Stimulated activated CD4-positive, alpha-beta T cell treated with anti-CD3 and anti-CD28 coated beads, Interleukin-2, amount 100 ng/mL, for 48 hours (primary cell): ENCODE results near the gene CAV3.
A peak's percentile ranks its signal among the peaks of the same experiment; 100 is the strongest.

Experiments
- DNase-seq, 2 donors: peaks; one replicate each; pipeline ENCODE4 v3.0.0-alpha.2; 2020

Gene CAV3

DNA sequence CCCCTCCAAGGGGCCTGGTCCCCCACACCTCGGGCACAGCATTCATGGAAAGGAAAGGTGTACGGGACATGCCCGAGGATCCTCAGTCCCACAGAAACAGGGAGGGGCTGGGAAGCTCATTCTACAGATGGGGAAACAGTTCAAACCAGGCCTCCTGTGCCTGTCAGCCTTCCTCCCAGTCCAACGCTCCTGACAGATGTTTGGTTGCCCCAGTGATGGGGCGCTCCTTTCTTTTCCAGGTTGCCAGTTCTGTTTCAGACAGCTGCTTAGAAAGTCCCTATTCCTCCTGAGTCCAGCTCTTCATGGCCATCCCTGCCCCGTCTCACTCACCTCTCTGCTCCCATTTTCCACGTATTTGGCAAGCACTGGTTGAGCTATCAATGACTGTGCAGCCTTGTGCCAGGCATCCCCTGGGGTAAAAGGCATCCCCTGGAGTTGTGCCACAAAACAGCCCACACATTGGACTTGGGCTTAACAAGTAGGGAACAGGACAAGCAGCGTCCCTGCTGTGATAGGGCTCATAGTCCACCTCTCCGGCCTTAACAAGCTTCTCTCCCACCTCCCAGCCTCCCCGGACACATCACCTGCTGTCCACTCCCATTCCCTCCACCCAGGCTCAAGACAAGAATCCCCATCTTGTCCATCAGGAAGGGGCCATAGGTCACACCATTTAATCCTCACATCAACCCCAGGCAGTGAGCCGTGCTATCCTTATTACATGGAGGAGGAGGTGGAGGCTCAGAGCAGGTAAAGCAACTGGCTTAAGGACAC is 29.2 kb downstream of the CAV3 start:
- DNase-seq: no peak

DNA sequence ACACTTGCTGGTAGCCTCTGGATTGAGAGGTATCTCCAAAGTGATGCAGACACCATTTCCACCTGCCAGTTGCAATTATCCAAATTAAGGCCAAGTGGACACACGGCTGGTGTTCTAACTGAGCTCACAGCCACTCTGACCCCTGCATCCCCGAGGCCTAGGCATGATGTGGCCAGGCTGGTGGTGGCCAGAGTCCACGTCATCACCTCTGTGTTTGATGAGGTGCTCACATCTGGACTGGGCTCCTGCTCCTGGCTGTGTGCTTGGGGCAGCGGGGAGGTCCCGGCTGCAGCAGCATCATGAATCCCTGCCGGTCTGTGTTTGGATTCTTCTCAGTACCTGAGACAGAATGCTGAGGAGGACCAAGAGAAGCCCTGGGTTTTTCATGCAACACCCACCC is 30.9 kb downstream of the CAV3 start:
- no peak for DNase-seq

DNA sequence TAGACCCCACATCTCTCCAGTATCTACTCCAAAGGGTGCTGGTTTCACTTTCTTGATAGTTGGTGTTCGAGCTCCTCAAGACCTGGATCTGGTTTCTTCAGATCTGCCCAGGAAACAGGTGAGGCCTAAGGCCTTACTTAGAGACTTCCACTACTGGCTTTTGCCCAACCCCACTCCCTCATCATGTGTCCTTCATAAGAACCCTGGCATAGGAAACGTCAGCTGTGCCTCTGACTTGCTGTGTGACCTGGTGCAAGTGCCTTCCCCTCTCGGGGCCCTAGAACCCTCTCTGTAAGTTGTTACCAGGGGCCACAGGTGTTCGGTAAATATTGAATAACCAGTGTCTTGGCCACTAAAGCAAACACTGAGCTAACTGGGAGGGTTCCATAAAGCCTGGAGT is 31.9 kb downstream of the CAV3 start:
- no peak for DNase-seq

DNA sequence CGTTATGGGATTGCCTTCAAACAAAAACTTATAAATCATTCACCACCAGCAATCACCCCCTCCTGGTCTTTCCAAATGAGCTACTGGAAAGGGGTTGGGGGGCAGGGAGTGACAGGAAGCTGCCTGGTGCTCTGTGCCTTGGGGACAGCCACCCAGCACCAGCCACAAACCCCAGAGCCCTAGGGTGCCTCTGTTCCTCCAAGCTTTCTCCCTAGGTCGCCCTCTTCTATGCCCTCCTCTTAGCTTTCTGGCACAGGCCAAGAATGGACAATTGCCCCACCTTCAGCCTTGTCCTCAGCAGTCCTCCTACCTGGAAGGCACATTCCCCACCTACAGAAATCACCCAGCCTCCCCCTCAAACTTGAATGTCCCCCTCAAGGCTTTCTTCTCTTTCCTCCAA is 32.5 kb downstream of the CAV3 start:
- no peak for DNase-seq

DNA sequence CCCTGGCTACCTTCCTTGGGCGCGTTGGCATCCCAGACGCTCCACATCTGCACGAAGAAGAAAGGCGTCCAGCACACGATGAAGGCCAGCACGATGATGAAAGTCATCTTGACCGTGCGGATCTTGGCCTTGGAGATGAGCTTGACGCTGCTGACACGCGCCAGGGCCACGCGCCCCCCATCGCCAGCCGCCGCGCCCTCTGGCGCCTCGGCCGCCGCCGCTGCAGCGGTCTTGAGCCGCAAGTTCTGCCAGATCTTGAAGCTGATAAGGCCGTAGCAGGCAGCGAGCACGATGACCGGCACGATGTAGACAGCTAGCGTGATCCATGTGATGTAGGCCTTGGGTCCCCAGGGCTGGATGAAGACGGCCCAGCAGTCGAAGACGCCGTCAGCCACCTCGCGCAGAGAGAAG is 33.7 kb downstream of the CAV3 start:
- DNase-seq: no peak

DNA sequence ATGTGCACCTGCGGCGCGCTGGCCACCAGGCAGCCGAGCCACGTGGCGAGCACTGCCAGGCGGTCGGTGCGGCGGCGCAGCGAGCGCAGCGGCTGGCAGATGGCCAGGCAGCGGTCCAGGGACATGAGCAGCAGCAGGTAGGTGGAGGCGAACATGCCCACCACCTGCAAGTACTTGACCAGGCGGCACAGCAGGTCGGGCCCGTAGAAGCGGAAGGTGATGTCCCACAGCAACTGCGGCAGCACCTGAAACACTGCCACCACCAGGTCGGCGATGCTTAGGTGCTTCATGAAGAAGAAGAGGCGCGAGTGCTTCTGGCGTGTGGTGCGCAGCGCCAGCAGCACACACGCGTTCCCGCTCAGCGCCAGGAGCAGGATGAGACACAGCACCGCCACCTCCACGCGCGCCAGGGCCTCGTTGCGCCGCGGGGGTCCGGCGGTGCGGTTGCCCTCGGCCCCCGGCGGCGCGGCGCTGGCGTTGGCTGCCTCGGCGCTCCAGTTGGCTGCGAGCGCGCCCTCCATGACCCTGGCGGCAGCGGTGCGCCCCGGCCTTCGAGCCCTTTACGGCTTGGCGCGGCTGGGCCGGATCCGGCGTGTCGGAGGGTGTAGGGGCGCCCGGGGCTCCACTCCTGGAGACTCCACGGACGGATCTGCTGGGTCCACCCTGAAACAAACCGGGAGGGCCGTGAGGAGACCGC is 34.2 kb downstream of the CAV3 start:
- DNase-seq: no peak

DNA sequence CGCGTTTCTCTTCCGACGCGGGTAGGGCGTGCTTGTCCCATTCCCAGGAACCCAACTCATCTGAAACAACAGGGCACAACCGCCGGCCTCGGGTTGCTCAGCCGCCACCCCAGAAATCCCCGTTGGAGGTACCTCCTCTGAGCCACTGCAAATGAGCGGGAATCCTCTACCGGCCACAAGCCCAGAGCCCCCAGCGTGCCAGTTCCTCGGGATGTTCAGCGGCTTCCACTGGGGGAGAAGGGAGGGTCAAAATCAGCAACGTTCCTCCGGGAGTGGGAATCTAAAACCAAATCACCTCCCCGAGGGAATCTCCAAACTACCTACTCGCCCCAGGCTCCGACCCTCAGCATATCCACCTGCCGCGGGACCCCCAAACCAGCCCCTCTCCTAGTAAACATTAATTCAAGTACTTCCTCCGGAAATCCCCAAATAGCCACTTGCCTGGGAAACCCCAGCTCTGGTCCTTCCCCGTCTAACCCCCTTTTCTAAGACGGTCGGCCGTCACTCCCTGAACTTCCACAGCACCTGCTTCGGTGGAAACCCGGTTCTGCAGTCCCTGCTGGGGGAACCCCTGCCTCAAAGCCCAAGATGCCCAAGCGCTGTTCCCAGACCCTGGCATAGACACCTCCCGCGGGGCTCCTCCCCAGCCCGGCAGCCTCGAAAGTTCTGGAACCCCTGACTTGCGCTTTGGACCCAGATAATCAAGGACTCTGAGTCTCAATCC is 34.9 kb downstream of the CAV3 start:
- no peak for DNase-seq

DNA sequence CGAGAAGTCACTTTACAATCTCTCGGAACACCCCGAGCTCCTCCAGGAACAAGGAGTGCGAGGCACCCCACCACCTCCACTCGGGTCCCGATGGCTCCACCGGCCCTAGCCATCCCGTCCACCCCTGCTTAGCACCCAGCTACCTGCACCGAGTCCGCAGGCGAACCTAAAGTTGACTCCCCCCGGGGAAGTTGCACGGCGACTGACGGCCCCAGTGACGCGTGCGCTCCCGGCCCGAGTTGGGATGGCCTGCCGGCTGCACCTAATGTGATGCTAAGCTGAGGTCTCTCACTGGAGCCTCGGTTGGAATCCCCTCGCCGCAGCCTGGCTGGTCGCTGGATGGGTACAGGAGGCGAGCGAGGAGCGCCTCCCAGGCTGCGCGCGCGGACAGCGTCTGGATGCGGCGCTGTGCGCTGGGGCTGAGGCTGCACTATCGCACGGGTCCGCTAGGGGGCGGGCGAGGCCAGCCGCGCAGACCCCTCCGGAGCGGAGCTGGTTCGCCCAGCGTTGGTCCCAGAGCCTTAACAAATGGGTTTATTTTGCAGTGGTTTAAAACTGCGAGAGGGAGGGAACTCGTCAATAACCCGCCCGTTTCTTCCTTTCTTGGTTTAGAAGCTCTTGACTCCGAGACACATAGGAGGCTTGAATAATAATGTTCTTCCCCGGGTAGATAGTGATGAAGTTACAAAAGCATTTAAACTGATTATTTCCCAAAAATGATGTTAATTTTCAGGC is 35.7 kb downstream of the CAV3 start, which contains the start of gene OXTR:
OXTR (minus strand) TSS at position 526 of the 735 bp plus-strand sequence. CDS start 1,426 bp downstream, outside the sequence.
- DNase-seq: peak; percentile 61 to 70

DNA sequence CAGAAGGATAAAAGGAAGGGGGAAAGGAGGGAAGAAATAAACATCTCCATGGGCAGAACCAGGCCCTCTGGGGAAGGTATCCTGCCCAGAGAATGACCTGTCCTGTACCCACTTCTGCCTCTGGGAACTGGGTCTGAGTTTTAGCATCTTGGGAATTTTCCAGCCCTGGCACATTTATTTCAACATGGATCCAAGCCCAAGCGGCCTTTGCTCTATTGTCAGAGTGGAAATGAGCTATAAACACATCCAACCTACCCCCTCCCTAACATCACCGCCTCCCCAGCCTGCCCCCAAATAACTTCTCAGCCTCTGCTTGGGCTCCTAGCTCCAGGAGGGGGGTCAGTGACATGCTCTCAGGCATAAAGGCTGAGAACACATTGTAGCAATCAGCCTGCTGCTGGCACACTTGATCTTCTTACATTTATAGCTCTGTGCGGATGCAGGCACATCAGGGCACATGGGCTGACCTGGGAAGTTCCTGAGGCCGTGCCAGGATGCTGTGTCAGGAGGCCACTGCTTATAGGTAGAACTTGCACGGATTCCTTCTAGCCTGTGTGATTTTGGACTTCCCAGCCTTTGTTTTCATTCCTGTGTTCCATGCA is 40.4 kb downstream of the CAV3 start:
- no peak for DNase-seq

DNA sequence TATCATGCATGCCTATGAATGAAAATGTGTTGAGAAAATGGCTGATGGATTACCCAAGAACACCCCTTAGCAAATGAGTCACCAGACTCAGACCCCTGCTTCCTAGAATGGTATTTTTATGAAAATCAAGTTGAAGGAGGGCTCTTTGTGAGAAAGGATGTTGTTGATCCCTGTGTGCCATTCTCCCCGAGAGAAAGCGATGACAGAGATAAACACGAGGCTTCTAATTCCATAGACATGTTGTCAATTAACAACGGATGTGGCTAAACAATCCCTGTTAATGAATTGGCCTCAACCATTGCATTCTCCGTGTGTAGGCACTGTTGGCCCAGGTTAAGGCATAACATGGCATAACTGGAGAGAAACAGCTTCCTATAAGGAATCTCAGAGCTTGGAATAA is 41.6 kb downstream of the CAV3 start:
- no peak for DNase-seq

DNA sequence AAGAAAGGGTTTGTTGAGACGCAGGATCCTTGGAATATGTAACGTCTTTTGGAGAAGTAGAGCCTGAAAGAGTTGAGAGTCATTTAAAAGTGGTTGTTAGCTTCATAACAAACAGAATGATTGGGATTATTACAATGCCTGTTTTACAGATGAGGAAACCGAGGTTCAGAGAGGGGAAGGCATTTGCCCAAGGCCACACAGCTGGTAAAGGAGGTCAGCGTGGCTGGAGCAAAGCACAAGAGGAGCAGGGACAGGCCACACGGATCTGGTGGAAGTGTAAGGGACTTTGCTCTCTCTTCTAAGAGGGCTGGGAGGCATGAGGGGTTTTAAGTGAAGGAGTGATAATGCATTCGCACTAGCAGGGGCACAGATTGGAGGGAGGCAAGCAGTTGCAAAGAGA is 42.0 kb downstream of the CAV3 start:
- no peak for DNase-seq

DNA sequence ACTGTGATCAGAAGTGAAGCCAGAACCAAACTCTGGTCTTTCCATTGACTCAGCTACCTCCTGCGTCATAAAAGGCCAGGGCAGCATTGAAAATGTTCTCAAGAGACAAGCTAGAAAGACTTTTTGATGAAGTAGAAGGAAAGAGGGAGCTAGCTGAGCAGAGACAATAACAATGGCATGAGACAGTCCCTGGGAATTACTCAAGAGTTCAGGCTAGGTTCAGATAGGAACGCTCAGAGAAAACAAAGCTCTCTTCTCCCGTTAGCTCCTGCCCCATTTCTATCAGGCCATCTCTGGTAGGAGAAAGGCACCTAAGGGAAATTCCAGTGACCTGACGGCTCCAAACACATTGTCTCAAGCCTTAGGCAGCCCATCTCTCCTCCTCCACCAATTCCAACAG is 42.8 kb downstream of the CAV3 start:
- DNase-seq: no peak

DNA sequence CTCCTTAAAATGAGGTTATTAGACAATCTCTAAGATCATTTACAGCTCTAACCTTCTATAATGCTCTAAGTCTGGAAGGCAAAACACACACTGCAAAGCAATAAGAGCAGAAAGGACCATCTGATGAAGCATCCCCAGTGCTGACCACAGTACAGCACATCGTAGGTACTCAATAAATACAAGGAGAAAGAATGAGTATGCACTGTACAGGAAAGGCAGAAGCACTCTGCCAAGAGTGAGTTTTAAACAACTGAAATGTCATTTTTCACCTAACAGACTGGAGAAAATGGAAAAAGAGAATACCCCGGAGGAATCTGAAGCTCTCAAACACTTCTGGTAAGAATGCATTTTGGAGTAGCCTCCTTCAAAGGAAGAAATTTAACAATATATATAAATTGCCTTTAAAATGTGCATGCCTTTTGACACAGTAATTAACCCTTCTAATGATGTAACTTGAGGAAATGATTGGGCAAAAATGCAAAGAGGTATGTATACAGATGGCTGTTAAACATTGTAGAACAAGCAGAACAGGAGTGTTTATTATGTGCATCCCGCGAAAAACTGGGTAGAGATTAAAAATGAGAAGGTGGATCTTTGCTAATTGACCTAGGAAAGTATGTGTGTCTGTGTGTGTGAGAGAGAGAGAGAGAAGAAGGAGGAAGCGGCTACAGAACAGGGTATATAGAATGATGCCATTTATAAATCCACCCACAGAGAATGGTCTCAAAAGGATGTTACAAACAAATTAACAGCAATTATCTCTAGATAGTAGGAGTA is 43.8 kb downstream of the CAV3 start:
- no peak for DNase-seq

DNA sequence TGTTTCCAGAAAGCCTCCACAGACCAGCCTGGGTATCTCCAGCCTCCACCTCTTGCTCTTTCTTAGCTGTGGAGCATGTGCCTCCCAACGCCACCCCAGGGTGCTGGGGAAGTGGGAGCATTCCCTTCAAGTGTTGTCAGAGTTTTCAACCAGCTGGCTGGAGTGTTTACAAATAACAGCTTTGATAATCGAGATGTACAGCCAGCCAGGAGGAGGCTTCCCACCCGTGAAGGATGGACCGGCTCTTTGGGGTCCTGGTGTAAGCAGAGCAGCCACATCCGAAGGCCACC is 44.3 kb downstream of the CAV3 start:
- no peak for DNase-seq

DNA sequence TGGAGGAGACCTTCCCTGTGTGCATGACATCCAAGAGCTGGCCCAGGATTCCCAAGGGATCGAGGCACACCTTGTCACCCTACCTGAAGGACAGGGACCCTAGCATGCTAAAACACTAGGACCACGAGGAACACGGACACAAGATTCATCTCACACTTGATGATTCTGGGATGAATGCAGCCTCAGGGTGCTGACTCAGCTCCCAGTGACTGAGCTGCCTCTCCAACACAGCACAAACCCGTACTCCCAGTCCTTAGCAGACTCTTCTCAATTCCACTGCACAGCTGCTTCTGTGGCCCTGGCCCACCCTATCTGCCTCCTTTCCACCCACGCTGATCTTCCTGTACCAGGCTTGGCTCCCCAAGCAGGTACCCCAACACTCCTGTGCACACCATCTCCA is 44.9 kb downstream of the CAV3 start:
- DNase-seq: no peak

DNA sequence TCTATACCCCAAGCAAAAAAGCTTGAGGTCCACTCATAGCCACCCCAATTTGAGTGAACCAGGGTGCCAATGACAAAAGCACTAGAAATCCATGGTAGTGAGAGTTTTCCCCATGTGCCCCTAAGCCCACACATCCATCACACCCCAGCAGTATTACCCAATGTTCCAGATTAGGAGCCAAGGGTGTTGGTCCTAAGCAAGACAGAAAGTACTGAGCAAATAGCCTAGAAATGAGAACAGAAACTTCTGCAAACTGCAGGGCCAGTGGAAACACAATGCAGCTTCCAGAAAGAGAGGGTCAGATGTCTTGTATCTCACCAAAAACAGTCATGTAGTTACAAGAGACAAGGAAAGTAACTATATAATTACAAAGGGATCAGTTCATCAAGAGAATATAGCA is 46.7 kb downstream of the CAV3 start:
- DNase-seq: no peak

DNA sequence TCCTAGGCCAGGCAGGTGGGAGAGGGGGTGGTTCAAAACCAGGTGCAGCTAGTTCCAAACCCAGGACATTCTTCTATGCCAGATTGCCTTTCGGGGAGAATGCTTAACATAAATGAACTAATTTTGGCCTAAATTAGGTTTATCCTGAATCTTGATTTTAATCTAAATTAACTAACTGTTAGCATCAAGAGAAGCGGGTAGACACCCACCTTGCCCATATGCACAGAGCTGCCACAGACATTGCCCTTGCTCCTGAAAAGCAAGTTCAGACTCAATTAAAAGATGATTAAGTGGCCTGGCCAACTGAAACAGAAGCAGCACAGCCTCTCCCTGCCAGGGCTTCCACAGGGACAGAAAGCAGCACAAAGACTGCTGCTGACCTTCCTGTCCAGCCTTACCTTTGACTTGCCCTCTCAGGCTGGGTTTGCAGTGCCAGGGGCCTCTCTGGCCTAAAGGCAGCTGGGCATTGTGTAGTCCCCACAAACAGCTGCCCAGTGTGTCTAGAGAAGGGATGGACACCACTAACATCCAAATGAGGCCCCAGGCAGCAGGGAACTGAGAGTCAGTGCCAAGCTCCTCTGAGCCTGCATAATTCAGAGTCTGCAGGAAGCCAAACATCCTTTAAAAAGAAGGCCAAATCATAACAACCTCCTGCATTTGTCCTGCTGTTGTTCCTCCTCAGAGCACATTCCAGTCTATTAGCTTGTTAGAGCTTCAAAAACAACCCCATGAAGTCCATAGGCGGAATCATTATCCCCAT is 51.3 kb downstream of the CAV3 start:
- DNase-seq: no peak

DNA sequence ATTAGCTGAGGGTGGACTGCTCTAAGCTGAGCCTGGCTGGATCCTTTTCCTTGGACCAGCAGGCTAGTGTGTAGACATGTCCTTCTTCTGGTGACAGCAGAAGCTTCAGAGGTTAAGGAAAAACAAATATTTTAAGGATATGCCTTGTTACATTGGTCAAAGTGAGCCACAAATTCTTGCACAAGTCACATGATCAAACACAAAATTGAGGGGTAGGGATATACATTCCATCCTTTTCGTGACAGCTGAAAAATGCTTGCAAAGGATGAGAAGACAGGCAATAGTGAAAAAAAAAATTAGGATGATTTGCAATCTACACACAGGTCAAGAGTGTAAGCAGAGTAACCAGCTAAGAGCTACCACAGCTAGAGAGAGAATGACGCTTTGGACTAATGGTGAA is 56.9 kb downstream of the CAV3 start:
- no peak for DNase-seq

DNA sequence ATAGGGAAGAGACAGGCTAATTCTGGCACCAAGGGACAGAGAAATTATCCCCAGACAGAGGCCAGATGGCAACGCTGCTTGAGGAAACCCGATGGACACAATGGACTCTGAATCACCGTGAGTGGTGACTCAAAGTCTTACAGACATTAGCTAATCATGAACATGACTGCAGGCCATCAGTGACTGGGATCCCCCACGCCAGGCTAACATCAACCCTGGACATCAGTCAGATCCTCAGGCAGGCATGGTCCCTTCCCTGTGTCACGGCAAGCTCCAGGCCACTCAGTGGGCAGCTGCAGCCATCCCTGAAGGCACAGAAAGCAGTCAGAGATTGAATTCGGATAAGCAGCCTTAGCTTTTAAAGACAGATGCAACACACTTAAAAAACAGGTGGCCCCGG is 59.6 kb downstream of the CAV3 start:
- DNase-seq: no peak

DNA sequence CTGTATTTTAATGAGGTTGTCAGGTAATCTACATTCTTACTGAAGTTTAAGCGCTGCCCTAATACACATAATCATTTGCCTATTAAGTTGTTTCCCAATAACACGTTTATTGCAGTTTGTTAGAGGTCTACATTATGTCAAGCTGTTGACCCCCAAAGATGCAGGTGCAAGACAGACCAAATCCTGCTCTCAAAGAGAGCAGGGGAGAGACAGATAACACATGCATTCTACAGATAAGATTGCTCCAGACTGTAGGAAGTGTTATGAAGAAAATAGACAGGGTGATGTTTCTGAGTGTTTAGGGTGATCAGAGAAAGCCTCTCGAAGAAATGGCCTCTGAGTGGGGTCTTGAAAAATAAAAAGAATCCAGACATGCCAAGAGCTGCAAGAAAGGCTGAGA is 60.6 kb downstream of the CAV3 start:
- DNase-seq: no peak
